ENCODE results near the gene SLC2A4RG.

DNA sequence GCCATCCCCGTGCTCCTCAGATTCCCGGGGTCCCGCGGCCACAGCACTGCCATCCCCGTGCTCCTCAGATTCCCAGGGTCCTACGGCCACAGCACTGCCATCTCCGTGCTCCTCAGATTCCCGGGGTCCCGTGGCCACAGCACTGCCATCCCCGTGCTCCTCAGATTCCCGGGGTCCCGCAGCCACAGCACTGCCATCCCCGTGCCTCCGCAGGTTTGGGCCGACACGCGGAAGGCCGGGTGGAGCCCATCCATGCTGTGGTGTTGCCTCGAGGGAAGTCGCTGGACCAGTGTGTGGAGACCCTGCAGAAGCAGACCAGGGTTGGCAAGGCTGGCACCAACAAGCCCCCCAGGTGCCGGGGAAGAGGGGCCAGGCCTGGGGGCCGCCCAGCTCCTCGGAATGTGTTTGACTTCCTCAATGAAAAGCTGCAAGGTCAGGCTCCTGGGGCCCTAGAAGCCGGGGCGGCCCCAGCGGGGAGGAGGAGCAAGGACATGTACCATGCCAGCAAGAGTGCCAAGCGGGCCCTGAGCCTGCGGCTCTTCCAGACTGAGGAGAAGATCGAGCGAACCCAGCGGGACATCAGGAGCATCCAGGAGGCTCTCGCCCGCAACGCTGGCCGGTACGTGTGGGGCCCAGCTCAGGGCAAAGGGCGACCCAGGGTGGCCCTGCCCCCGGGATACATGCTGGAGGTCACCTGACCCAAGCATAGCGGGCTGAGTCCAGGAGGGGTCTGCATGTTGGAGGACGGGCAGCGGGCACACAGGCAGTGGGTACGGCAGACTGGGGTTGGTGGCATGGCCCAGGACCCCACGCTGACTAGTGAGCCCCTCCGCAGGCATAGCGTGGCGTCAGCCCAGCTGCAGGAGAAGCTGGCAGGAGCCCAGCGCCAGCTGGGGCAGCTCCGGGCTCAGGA is 4.4 kb upstream of the SLC2A4RG start:
- TF ChIP-seq CTCF (IDR thresholded peaks at IDR 0.05 in 8 of 11, conservative IDR thresholded peaks at IDR 0.05 in 3 of 11) (no peak), POLR2AphosphoS5 (IDR thresholded peaks at IDR 0.05) (peak in 1 of 3 donors; percentile 66)

Measured in spleen (tissue), 7 donors.